IPS-18c (cell line): ENCODE data around the gene ANP32E.

Experiments
- H3K4me3 ChIP-seq: 2 replicates; pipeline ENCODE4 v1.7.0; 2013; ENCODE audit warnings: low read depth, mild to moderate bottlenecking, low read length, moderate library complexity; ENCODE audit not compliant: insufficient read depth
- H3K9me3 ChIP-seq: one replicate; pipeline ENCODE4 v1.6.1; 2013; ENCODE audit warnings: mild to moderate bottlenecking, low read length, moderate library complexity; ENCODE audit not compliant: control insufficient read depth, insufficient read depth

Gene ANP32E

GRCh38 chr1:150235852-150236613, at the start of gene ANP32E:
Gene ANP32E (minus strand): TSS chr1:150236112. CDS start chr1:150235786, 326 bp downstream.
- Histone ChIP-seq H3K9me3 (no peaks in the 10 kb centered on the region), H3K4me3 (peak within 1 kb of the TSS; percentile 81)

DNA sequence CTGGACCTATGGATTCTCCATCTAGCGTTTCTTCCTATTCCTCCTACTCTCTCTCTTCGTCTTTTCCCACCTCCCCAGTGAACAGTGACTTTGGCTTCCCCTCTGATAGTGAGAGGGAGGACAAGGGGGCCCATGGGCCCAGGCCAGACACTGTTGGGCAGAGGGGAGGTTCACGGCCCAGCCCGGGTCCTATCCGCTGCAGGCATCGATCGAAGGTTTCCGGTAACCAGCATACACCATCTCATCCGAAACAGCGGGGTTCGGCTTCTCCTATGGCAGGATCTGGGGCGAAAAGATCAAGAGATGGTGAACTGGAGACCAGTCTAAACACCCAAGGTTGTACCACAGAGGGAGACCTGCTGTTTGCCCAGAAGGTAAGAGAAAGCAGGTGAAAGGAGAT, 47.3 kb upstream of the ANP32E start:
- no peaks in the 10 kb centered on the region for H3K9me3 ChIP-seq
- peak overlapping the region; percentile 68; the same call in 1 of the 2 replicates for H3K4me3 ChIP-seq

DNA sequence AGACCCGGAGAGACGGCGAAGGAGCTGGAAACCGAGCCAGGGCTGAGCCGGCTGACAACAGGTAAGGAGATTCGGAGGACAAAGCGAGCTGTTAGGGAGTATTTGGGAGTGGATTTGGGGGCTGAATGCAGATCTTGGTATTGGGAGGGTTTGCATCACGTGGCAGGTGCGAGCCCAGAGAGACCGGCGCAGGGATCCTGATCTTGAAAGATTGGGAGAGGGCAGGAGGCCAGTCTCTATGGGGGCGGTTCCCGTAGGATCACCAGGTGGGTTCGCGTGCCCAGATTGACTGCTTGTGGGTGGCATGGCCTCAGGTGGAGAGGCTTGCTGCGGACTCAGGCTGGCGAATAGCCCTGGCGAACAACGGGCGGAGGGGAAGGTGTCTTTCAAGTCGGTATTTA, 46.6 kb upstream of the ANP32E start:
- H3K9me3 ChIP-seq: no peaks in the 10 kb centered on the region
- peak overlapping the region; percentile 68 for H3K4me3 ChIP-seq

DNA sequence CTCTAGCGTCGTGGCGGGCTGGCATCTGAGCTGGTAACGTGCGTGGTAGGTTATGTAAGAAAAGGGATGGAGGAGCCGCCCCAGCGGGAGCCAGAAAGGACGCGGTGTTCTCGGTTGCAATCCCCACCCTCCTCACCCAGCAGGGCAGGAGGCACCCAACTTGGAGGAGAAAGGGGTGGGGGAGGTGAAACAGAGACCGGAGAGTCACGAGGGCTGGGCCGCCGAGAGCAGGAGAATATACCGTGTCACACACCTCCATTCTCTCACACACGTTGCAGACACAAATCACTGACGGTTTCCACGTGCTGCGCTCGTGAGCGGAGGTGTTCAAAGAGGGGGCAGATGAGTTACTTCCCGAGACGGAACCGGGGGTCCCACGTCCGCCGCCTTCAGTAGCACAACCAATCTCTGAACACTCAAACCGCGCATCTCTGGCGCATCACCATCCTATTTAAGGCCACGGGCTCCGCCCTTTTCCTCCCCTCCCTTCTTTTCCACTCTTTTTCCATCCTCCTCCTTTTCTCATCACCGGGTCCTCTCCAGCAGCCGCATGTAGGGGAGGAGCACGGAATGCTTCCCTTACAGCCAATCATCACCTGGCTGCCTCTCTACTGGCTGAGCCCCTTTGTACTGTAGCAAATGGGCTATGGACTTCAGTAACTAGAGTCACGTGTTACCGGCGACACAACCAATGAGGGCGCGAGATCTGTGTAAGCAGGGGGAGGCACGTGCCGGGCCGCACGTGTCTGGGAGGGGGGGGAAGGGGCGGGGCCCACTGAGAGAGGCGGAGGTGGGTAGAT, 46.0 kb upstream of the ANP32E start, which contains the start of gene CIART:
CIART (plus strand) TSS at position 797 of the 800 bp plus-strand sequence. CDS start 714 bp downstream, outside the sequence.
- Histone ChIP-seq H3K9me3 (no peaks in the 10 kb centered on the region), H3K4me3 (peak within 1 kb of the TSS; percentile 68)

GRCh38 chr1:150281221-150281757, 45.4 kb upstream of the ANP32E start:
- H3K4me3 ChIP-seq: peak overlapping the region; percentile 65
- H3K9me3 ChIP-seq: no peaks in the 10 kb centered on the region

GRCh38 chr1:150280138-150280707, 44.3 kb upstream of the ANP32E start:
- no peaks in the 10 kb centered on the region for H3K9me3 ChIP-seq

GRCh38 chr1:150273311-150273710, 37.4 kb upstream of the ANP32E start:
- H3K4me3 ChIP-seq: no peak overlapping the region
- no peaks in the 10 kb centered on the region for H3K9me3 ChIP-seq

More at GRCh38 chr1:150280138-150280707, 44.3 kb upstream of the ANP32E start:
- no peak overlapping the region for H3K4me3 ChIP-seq

DNA sequence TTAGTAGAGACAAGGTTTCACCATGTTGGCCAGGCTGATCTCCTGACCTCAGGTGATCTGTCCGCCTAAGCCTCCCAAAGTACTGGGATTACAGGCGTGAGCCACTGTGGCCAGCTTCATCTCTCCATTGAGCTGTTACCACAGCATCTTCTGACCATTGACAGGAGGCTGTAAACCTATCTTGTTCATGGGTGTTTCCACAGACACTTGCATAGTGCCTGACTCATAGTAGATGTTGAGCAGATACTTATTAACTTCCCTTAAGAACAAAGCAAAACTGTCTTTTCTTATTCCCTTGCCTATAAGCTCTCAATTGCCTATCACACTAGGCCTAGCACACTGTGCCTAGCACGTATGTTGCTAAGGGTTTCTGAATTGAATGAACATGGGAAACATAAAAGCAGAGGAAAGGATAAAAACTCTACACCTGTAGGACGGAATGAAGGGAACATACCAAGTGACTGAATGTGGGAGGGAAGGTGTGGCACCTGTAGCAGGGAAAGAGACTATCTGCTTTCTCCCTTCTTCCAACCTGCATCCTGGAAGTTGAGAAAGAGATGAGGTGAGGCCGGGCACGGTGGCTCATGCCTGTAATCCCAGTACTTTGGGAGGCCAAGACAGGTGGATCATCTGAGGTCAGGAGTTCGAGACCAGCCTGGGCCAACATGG, 35.5 kb upstream of the ANP32E start:
- H3K9me3 ChIP-seq: no peaks in the 10 kb centered on the region
- no peak overlapping the region for H3K4me3 ChIP-seq

GRCh38 chr1:150269451-150269850, 33.5 kb upstream of the ANP32E start:
- Histone ChIP-seq H3K9me3 (no peaks in the 10 kb centered on the region), H3K4me3 (peak overlapping the region; percentile 45; the same call in 1 of the 2 replicates)

GRCh38 chr1:150268705-150269403, 32.9 kb upstream of the ANP32E start, which contains the start of gene APH1A:
Gene APH1A (minus strand): TSS chr1:150269016. CDS start chr1:150268810, 206 bp downstream.
- peak within 1 kb of the TSS; percentile 98 for H3K4me3 ChIP-seq
- H3K9me3 ChIP-seq: no peaks in the 10 kb centered on the region

DNA sequence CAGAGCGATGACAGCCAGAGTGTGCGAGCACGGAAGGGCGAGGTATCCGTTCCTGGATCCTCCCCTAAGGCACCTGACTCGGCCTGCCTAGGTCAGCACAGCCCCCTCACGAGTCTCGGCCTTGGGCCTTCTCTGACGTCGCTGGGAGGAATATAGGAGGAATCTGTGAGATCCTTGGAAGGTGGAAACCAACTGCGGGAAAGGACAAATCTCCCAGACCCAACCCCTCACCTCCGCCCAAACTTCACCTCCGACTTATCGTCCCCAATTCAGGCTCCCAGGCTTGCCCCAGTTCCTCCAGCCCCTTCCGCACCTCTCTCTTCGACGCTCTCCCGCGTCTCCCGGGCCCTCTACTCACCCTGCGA, 32.4 kb upstream of the ANP32E start:
- no peaks in the 10 kb centered on the region for H3K9me3 ChIP-seq
- H3K4me3 ChIP-seq: peak overlapping the region; percentile 98

GRCh38 chr1:150267896-150268295, 32.0 kb upstream of the ANP32E start:
- Histone ChIP-seq H3K4me3 (peak overlapping the region; percentile 98), H3K9me3 (no peaks in the 10 kb centered on the region)

GRCh38 chr1:150263549-150263948, 27.6 kb upstream of the ANP32E start:
- Histone ChIP-seq H3K4me3 (no peak overlapping the region), H3K9me3 (no peaks in the 10 kb centered on the region)

DNA sequence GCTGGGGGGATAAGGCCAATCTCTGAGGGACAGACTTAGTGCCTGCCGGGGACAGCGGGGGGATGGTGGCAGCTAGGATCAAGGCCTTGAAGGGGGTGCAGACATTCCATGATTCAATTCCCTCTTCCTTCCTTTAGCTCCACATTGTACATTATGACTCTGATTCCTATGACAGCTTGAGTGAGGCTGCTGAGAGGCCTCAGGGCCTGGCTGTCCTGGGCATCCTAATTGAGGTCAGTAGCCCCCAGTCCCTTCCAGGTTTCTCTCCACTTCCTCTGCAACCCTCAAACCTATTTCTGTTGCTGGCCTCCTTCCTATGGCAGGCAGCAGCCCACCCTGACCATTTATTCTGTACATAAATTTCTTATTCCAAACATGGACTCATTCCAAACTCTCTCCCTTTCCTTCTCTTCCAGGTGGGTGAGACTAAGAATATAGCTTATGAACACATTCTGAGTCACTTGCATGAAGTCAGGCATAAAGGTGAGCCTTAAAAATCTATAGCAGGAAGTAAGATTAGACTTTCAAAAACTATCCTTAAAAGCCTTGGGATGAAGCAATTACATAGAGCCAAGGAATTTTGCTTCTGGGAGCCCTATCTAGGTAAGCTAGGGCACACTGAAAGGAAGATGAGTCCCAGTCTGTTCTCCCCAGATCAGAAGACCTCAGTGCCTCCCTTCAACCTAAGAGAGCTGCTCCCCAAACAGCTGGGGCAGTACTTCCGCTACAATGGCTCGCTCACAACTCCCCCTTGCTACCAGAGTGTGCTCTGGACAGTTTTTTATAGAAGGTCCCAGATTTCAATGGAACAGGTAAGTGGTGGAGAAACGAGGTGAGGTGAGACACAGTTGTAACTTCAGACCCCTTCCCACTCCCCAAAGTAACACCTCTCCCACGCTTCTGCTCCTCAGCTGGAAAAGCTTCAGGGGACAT, 26.7 kb upstream of the ANP32E start:
- no peak overlapping the region for H3K4me3 ChIP-seq
- no peaks in the 10 kb centered on the region for H3K9me3 ChIP-seq

DNA sequence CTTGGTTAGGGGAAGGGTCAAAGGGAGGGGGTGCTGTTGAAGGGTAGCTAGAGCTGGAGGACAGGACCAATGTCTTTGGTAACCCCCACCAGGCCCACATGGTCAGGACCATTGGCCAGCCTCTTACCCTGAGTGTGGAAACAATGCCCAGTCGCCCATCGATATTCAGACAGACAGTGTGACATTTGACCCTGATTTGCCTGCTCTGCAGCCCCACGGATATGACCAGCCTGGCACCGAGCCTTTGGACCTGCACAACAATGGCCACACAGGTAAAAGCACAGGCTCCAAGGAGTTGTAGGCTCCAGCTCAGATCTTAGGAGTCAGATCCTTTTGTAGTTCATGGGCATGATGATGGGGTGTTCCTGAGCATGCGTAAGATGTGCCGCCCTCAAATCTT, 25.5 kb upstream of the ANP32E start:
- H3K9me3 ChIP-seq: no peaks in the 10 kb centered on the region
- no peak overlapping the region for H3K4me3 ChIP-seq
